KBM-7 (cell line): Measurements from ENCODE around the gene KIFC3.

Source experiments
- DNase-seq: peaks from one replicate; pipeline ENCODE4 v3.0.0-alpha.2; 2015
- in situ Hi-C: fragments of 300-500 bp; cut with MboI; formaldehyde crosslinking; loops from 2 replicates; pipeline ENCODE4 v1.14.3; 2020; ENCODE audit warnings: low sequenced_read_pairs, low pct_unique_long_range_greater_than_20kb, mixed read lengths

KIFC3 gene

GRCh38 chr16:57774705-57775285, 27.5 kb downstream of the KIFC3 start:
- in situ Hi-C loops, result loop anchor here (25.0 kb wide), 1 partner anchor 213 kb away; a partner anchor contains a TSS
- no peak for DNase-seq

- in situ Hi-C loops, result loop anchor here (25.0 kb wide), 1 partner anchor 214 kb away; a partner anchor contains a TSS
- DNase-seq, result no peak
Measured at GRCh38 chr16:57773655-57774295, 28.5 kb downstream of the KIFC3 start.

- no peak for DNase-seq
- in situ Hi-C loops, result loop anchor here (25.0 kb wide), 1 partner anchor 214 kb away; a partner anchor contains a TSS
Measured at GRCh38 chr16:57773019-57773418, 29.3 kb downstream of the KIFC3 start.

- no peak for DNase-seq
- in situ Hi-C loops, result loop anchor here (25.0 kb wide), 1 partner anchor 216 kb away; a partner anchor contains a TSS
Measured at GRCh38 chr16:57771141-57771785, 31.0 kb downstream of the KIFC3 start.

- in situ Hi-C loops, result loop anchor here (25.0 kb wide), 1 partner anchor 217 kb away; a partner anchor contains a TSS
- no peak for DNase-seq
Measured at GRCh38 chr16:57770361-57770760, 31.9 kb downstream of the KIFC3 start.

- DNase-seq, result no peak
- in situ Hi-C loops, result loop anchor here (25.0 kb wide), 1 partner anchor 218 kb away; a partner anchor contains a TSS
Measured at GRCh38 chr16:57769541-57770145, 32.6 kb downstream of the KIFC3 start.

- in situ Hi-C loops, result loop anchor here (25.0 kb wide), 1 partner anchor 220 kb away; a partner anchor contains a TSS
- DNase-seq, result no peak
Measured at GRCh38 chr16:57766714-57767348, 35.5 kb downstream of the KIFC3 start.

GRCh38 chr16:57765160-57765728, 37.0 kb downstream of the KIFC3 start:
- in situ Hi-C loops, result loop anchor here (25.0 kb wide), 1 partner anchor 222 kb away; a partner anchor contains a TSS
- DNase-seq, result no peak

- in situ Hi-C loops, result loop anchor here (25.0 kb wide), 1 partner anchor 223 kb away; a partner anchor contains a TSS
- DNase-seq, result peak; percentile 32
Measured at GRCh38 chr16:57764341-57765159, 37.7 kb downstream of the KIFC3 start.

GRCh38 chr16:57764006-57764340, 38.3 kb downstream of the KIFC3 start:
- in situ Hi-C loops, result loop anchor here (25.0 kb wide), 1 partner anchor 223 kb away; a partner anchor contains a TSS
- no peak for DNase-seq

GRCh38 chr16:57763285-57764005, 38.8 kb downstream of the KIFC3 start:
- no peak for DNase-seq
- in situ Hi-C loops, result loop anchor here (25.0 kb wide), 1 partner anchor 224 kb away; a partner anchor contains a TSS

GRCh38 chr16:57762365-57763040, 39.8 kb downstream of the KIFC3 start:
- in situ Hi-C loops, result loop anchor here (25.0 kb wide), 1 partner anchor 225 kb away; a partner anchor contains a TSS
- DNase-seq, result no peak

GRCh38 chr16:57761957-57762356, 40.3 kb downstream of the KIFC3 start:
- in situ Hi-C loops, result loop anchor here (25.0 kb wide), 1 partner anchor 225 kb away; a partner anchor contains a TSS
- DNase-seq, result no peak

- in situ Hi-C loops, result loop anchor here (25.0 kb wide), 1 partner anchor 226 kb away; a partner anchor contains a TSS
- DNase-seq, result no peak
Measured at GRCh38 chr16:57761301-57761700, 41.0 kb downstream of the KIFC3 start.

GRCh38 chr16:57760357-57761160, 41.7 kb downstream of the KIFC3 start:
- in situ Hi-C loops, result loop anchor here (25.0 kb wide), 1 partner anchor 227 kb away; a partner anchor contains a TSS
- no peak for DNase-seq
